ENCODE data around the gene ANKDD1B. TPM values are rescaled to one million over a fixed set of nuclear protein-coding genes. Genes with fewer than 3 reads are reported as not detected.

ANKDD1B gene
- total and polyA plus RNA-seq, 9 of the 15 experiments (the other 6 are each of a cell fraction or from before 2014, with no cell fraction given): 0.04 to 0.29 (median 0.18) TPM; not detected in 1

- TF ChIP-seq KDM4B (IDR thresholded peaks at IDR 0.05; ENCODE audit: borderline replicate concordance in 2 of 2, low read depth in 1 of 2) (peak in 1 of 2 experiments; percentile 79; a peak in 1 of 4 replicates), ZNF77 (CRISPR knock-in tag; IDR thresholded peaks at IDR 0.05) (no peak), SMAD1 (IDR thresholded peaks at IDR 0.05; ENCODE audit: low read depth, low read length, partially characterized antibody) (no peak), SAFB (IDR thresholded peaks at IDR 0.05; ENCODE audit: borderline replicate concordance, low read depth, low read length) (no peak), ZNF280A (IDR thresholded peaks at IDR 0.05; ENCODE audit: low read depth, partially characterized antibody) (no peak), ZNF764 (CRISPR knock-in tag; IDR thresholded peaks at IDR 0.05; ENCODE audit: low read depth) (no peak), NFATC3 (IDR thresholded peaks at IDR 0.05) (no peak), ZNF354B (CRISPR knock-in tag; IDR thresholded peaks at IDR 0.05) (no peak), SIN3A (IDR thresholded peaks at IDR 0.05; ENCODE audit: borderline replicate concordance in 2 of 2, control insufficient read depth in 1 of 2, low read depth in 2 of 2, low read length in 2 of 2) (peak; percentile 74 to 97), TCF15 (CRISPR knock-in tag; IDR thresholded peaks at IDR 0.05) (no peak), ZNF785 (CRISPR knock-in tag; IDR thresholded peaks at IDR 0.05) (no peak), U2AF2 (optimal IDR thresholded peaks at IDR 0.05; ENCODE audit: low read depth, low read length) (no peak), ZNF561 (CRISPR knock-in tag; conservative IDR thresholded peaks at IDR 0.05) (no peak), SMC3 (conservative IDR thresholded peaks at IDR 0.05; ENCODE audit: insufficient read depth, low read depth, low read length) (no peak), ARID4B (CRISPR knock-in tag; IDR thresholded peaks at IDR 0.05) (peak; percentile 97), TCF7 (IDR thresholded peaks at IDR 0.05; ENCODE audit: borderline replicate concordance) (no peak), ATF6 (CRISPR knock-in tag; IDR thresholded peaks at IDR 0.05) (no peak), HSF4 (CRISPR knock-in tag; IDR thresholded peaks at IDR 0.05; ENCODE audit: borderline replicate concordance) (no peak), ZNF253 (CRISPR knock-in tag; conservative IDR thresholded peaks at IDR 0.05) (no peak)
Observed at GRCh38 chr5:75717082-75717922, 106.0 kb downstream of the ANKDD1B start, which contains the start of gene POC5 (continued).

All from K562 (cell line).